ENCODE measurements around the gene S100A8.

- TF ChIP-seq POLR2A (IDR thresholded peaks at IDR 0.05) (no peak), CTCF (IDR thresholded peaks at IDR 0.05) (peak in 1 of 12 donors; percentile 8)
These were observed 3.1 kb upstream of the S100A8 start for GRCh38 chr1:153393926-153394325.

Measured in heart left ventricle (tissue), 13 donors.